ENCODE measurements around the gene KRTAP4-7. TPM values are rescaled to one million over a fixed set of nuclear protein-coding genes. Genes with fewer than 3 reads are reported as not detected.

The KRTAP4-7 gene
- total and polyA plus RNA-seq, 2 of the 4 experiments (the other 2 are of a cell fraction): not detected

DNA sequence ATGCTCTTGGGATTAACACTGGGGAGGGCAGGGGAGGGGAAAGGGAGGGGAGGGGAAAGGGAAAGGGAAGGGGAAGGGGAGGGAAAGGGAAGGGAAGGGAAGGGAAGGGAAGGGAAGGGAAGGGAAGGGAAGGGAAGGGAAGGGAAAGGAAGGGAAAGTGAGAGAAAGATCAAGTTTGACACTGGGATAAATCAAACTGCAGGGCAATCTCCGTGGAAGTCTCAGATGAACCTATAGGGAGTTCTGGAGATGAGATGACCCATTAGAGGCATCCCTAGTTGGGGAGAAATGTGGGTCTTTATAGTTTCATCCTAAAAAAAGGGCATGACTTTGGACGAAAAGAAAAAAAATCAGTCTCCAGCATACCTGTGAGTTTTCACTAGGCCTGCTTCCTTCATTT lies 37.8 kb downstream of the KRTAP4-7 start:
- Histone ChIP-seq H2BK20ac (ENCODE audit: low read depth, low read length) (no peak overlapping the region), H3K4me3 (ENCODE audit: insufficient read depth, low read depth, low read length) (no peak overlapping the region), H3K27ac (ENCODE audit: insufficient read depth, low read length) (no peak overlapping the region), H3K9ac (ENCODE audit: low read depth, low read length) (no peak overlapping the region), H2AK9ac (replicated peaks; ENCODE audit: low read depth, low read length, poor library complexity) (no peak overlapping the region), H2BK120ac (ENCODE audit: low read depth, low read length) (peak overlapping the region; percentile 43; the same call in 1 of the 2 replicates), H3K56ac (ENCODE audit: extremely low read depth, insufficient read depth, low read length) (no peak overlapping the region; the same call in 1 of the 2 replicates), H2BK15ac (ENCODE audit: low read depth, low read length) (peak overlapping the region; percentile 67; the same call in 1 of the 3 replicates), H2AFZ (replicated peaks; ENCODE audit: low read length, poor library complexity) (no peak overlapping the region), H3K4me2 (ENCODE audit: low read depth, low read length) (no peak overlapping the region), H2BK5ac (ENCODE audit: low read depth, low read length, poor library complexity, severe bottlenecking) (no peak overlapping the region), H4K20me1 (ENCODE audit: insufficient read depth, low read length) (no peaks in the 10 kb centered on the region), H3K14ac (replicated peaks; ENCODE audit: low read depth, low read length) (no peak overlapping the region), H4K91ac (ENCODE audit: insufficient read depth, low read depth, low read length) (peak overlapping the region; percentile 9; the same call in 1 of the 2 replicates), H3K9me3 (ENCODE audit: control insufficient read depth, insufficient read depth, low read length) (peaks cover 2% of the 10 kb centered on the region; the same call in 1 of the 2 replicates), H3K9me1 (ENCODE audit: insufficient read depth, low read length) (no peaks in the 10 kb centered on the region), H3K23ac (ENCODE audit: low read depth, low read length) (no peak overlapping the region), H2AK5ac (ENCODE audit: low read depth, low read length) (peak overlapping the region; percentile 86), H4K8ac (ENCODE audit: low read depth in 2 of 2, low read length in 2 of 2) (no peak overlapping the region), H3K4me1 (ENCODE audit: control insufficient read depth, insufficient read depth, low read length) (no peaks in the 10 kb centered on the region), H3K4ac (ENCODE audit: low read depth, low read length) (peak overlapping the region; percentile 31; the same call in 1 of the 2 replicates), H3K79me1 (ENCODE audit: low read depth in 1 of 2, low read length in 2 of 2) (no peaks in the 10 kb centered on the region), H3K27me3 (ENCODE audit: control insufficient read depth, insufficient read depth, low read length) (no peaks in the 10 kb centered on the region), H3K36me3 (ENCODE audit: control insufficient read depth, insufficient read depth, low read length) (no peaks in the 10 kb centered on the region), H4K5ac (ENCODE audit: low read depth, low read length) (no peak overlapping the region), H3K18ac (ENCODE audit: low read depth, low read length) (no peak overlapping the region)
- TF ChIP-seq NFE2L2 (IDR thresholded peaks at IDR 0.05; ENCODE audit: low read depth, low read length): no peak
- TF ChIP-seq RCOR1 (IDR thresholded peaks at IDR 0.05; ENCODE audit: insufficient replicate concordance, low read length): no peak
- TF ChIP-seq CEBPB (IDR thresholded peaks at IDR 0.05; ENCODE audit: low read depth, low read length): no peak
- TF ChIP-seq SMC3 (IDR thresholded peaks at IDR 0.05; ENCODE audit: low read depth, low read length): no peak
- no peak for TF ChIP-seq MXI1 (IDR thresholded peaks at IDR 0.05; ENCODE audit: borderline replicate concordance, low read depth, low read length)
- TF ChIP-seq CHD1 (IDR thresholded peaks at IDR 0.05; ENCODE audit: low read depth, low read length): no peak
- no peak for TF ChIP-seq POLR2A (IDR thresholded peaks at IDR 0.05; ENCODE audit: low read depth, low read length)
- TF ChIP-seq MAFK (IDR thresholded peaks at IDR 0.05; ENCODE audit: low read depth, low read length): no peak
- TF ChIP-seq, protein P1, sequence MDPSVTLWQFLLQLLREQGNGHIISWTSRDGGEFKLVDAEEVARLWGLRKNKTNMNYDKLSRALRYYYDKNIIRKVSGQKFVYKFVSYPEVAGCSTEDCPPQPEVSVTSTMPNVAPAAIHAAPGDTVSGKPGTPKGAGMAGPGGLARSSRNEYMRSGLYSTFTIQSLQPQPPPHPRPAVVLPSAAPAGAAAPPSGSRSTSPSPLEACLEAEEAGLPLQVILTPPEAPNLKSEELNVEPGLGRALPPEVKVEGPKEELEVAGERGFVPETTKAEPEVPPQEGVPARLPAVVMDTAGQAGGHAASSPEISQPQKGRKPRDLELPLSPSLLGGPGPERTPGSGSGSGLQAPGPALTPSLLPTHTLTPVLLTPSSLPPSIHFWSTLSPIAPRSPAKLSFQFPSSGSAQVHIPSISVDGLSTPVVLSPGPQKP (IDR thresholded peaks at IDR 0.05; ENCODE audit: borderline replicate concordance, low read depth, low read length): no peak
- TF ChIP-seq, protein P2, sequence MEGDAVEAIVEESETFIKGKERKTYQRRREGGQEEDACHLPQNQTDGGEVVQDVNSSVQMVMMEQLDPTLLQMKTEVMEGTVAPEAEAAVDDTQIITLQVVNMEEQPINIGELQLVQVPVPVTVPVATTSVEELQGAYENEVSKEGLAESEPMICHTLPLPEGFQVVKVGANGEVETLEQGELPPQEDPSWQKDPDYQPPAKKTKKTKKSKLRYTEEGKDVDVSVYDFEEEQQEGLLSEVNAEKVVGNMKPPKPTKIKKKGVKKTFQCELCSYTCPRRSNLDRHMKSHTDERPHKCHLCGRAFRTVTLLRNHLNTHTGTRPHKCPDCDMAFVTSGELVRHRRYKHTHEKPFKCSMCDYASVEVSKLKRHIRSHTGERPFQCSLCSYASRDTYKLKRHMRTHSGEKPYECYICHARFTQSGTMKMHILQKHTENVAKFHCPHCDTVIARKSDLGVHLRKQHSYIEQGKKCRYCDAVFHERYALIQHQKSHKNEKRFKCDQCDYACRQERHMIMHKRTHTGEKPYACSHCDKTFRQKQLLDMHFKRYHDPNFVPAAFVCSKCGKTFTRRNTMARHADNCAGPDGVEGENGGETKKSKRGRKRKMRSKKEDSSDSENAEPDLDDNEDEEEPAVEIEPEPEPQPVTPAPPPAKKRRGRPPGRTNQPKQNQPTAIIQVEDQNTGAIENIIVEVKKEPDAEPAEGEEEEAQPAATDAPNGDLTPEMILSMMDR (conservative IDR thresholded peaks at IDR 0.05; ENCODE audit: low read depth, low read length): no peak
- TF ChIP-seq RFX5 (IDR thresholded peaks at IDR 0.05; ENCODE audit: low read depth, low read length): no peak
- no peak for TF ChIP-seq RAD21 (IDR thresholded peaks at IDR 0.05; ENCODE audit: low read length)
- TF ChIP-seq, protein P3, sequence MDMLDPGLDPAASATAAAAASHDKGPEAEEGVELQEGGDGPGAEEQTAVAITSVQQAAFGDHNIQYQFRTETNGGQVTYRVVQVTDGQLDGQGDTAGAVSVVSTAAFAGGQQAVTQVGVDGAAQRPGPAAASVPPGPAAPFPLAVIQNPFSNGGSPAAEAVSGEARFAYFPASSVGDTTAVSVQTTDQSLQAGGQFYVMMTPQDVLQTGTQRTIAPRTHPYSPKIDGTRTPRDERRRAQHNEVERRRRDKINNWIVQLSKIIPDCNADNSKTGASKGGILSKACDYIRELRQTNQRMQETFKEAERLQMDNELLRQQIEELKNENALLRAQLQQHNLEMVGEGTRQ (IDR thresholded peaks at IDR 0.05; ENCODE audit: low read depth, low read length): no peak
- TF ChIP-seq BHLHE40 (IDR thresholded peaks at IDR 0.05; ENCODE audit: low read depth, low read length): no peak
- DNase-seq: no peak
- in situ Hi-C loops (cut with MboI; ENCODE audit: low sequenced_read_pairs): no loop called here
- intact Hi-C loops (cut with micrococcal nuclease): no loop called here
- ATAC-seq (ENCODE audit: low read depth): no peak
- no TSS peak for BruUV-seq (replicated peaks)
- dilution Hi-C loops (cut with HindIII; ENCODE audit: low sequenced_read_pairs, unreplicated experiment): no loop called here
- CTCF ChIA-PET: no interaction called here
- POLR2A ChIA-PET (ENCODE audit: unreplicated experiment): no interaction called here
- no CpG with 5 or more reads among the region's 2 CpGs for WGBS, 2 experiments (ENCODE audit: extremely low coverage in 2 of 2, insufficient read length in 1 of 2)
